ENCODE results near the gene EBLN2.
A peak's percentile ranks its signal among the peaks of the same experiment; 100 is the strongest.
"Not testable (repeated sequence)": the region's sequence is repeated elsewhere in the genome, so short reads cannot be mapped to it uniquely, and the experiment has no call there.

The EBLN2 gene

DNA sequence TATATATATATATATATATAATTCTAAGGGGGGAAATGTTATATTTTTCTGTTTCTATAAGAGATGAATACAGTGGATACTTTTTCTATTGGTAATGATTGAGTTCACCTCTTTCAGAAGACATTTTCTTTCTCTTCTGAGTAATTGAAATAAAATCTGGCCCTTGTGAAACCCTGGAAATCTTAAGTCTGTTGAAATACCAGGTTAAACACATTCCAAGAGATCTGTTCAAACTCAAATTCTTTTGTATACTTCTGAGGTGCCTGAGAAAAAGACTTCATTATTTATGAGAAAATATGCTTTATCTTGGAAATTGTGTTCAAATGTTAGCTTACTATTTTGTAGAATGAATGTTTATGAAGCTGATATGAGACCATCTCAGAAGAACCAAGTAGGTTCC is 4.8 kb downstream of the EBLN2 start:
- DNase-seq = not testable (repeated sequence)

DNA sequence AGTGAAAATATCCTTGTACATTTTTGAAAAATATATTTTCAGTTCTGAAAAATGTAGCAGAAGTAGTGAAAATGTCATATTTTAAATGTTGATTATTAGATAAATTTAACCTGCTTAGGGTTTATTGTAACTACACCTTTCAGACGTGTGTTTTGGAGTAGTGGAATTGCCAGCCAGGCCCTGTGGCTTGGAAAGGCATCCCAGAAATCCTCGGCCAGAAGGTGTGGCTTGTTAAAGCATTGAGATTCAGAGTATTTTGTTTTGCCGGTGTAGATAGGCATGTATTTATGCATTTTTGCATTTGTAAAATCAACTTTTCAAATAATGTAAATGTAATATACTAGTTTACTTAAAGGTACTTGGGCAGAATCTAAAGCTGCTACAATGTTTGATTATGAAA is 7.0 kb downstream of the EBLN2 start:
- DNase-seq = no peak

DNA sequence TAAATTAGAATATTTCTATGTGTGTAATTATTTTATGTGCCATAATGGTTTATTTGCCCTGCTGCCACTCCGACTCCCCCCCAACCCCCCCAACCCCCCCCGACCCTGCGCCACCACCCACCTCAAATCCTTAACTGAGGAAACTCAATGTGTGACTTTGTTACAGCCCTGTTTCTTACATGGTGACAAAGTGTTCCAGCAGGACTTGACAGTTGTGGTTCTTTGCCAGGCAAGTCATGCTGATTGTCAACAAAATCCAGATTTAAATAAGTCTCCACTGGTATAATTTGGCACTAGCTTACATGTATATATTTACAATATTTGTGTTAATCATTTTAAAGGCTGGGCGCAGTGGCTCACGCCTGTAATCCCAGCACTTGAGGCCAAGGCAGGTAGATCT is 7.7 kb downstream of the EBLN2 start:
- no peak for DNase-seq

- no peak for DNase-seq
Observed at GRCh38 chr3:73069775-73070444, 8.5 kb downstream of the EBLN2 start.

- DNase-seq = no peak
Observed at GRCh38 chr3:73070675-73071575, 9.5 kb downstream of the EBLN2 start.

DNA sequence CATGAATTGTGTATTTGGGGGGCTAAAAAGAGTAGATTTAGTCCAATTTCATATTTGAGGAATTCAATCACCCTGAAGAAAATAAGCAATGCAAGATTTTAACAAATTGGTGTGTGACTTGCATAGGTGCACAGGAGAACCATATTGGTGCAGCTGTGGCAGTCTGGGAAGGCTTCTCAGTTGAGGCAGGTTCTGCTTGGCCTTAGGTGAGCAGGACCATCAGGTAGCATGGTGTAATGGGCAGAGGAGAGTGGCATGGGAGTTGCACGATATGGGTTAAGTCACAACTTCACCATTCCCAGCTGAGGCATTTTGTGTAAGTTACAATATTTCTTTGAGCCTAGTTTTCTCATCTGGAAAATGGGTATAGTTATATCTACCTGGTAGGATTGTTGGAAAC is 10.5 kb downstream of the EBLN2 start:
- DNase-seq = no peak

DNA sequence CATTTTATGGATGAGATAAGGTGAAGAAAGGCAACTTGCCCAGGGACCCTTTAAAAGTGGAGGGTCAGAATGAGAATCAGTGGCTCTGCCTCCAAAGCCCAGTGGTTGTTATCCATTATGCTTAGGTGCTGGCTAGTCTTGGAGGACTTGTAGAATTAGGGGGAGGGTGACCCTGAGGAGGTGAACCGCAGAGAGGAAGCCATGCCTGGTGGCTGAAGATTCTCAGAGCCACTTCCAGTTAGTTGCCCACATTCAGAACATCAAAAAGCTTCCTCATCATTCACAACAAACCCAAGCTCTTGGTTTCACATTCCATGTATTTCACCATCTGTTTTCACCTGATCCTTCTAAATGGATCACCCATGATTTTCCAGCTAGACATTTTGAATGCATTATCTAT is 11.2 kb downstream of the EBLN2 start:
- DNase-seq = no peak

GRCh38 chr3:73073091-73073707 is 11.7 kb downstream of the EBLN2 start:
- no peak for DNase-seq

DNA sequence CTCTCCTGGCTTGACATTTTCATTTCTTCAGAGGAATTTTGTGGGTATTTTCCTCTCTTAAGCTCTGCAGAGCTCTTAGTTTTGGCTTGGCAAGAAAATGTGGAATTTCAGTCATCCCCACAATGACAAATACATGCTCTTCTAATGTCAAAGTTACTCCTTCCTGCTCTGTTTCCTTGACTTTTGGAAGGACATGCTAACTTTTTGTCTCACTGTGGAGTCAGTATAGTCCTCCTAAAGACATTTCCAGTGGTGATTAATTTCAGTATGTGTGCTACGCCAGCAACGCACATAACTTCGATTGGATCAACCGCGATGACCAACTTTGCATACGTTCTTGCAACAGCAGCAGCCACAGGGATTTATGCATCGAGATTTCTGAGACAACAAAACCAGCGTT is 13.3 kb downstream of the EBLN2 start:
- no peak for DNase-seq

GRCh38 chr3:73080216-73080966 is 18.9 kb downstream of the EBLN2 start:
- no peak for DNase-seq

DNA sequence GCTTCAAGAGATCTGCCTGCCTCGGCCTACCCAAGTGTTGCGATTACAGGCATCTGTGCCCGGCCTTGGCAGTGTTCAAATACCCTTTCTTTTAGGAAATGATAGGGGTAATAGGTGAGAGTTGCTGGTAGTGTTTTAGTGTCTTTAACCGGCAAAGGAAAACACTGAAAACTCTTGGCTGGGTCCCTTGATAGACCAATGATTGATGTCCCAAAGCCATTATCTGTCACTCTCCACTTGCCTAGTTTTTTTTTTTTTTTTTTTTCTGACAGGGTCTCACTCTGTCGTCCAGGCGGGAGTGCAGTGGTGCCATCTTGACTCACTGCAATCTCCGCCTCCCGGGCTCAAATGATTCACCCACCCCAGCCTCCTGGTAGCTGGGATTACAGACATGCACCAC is 19.7 kb downstream of the EBLN2 start:
- no peak for DNase-seq

- DNase-seq = no peak
Observed at GRCh38 chr3:73084170-73084569, 22.7 kb downstream of the EBLN2 start.

DNA sequence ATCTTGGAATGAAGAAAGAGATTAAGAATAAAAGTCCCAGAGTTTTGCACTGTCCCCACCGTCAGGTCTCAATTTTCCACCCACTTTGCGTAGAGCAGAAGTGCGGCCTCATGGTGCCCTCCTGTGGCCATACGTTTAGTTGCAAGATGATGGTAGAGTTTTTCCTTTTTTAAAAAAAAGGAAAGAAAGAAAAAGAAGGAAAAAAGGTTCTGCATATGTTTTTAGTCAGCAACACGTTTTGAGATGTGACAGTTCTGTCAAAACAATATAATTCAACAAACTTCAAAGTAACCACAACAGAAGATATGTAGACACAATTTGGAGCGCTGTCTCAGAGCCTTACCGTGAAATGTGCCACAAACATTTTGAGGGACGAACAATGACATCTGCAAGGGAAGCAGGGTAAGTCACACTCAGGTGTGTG is 24.6 kb downstream of the EBLN2 start:
- no peak for DNase-seq

GRCh38 chr3:73094129-73094528 is 32.7 kb downstream of the EBLN2 start:
- DNase-seq = no peak

GRCh38 chr3:73094951-73095350 is 33.5 kb downstream of the EBLN2 start:
- DNase-seq = peak; percentile 45

- no peak for DNase-seq
Observed at GRCh38 chr3:73096169-73096568, 34.7 kb downstream of the EBLN2 start.

DNA sequence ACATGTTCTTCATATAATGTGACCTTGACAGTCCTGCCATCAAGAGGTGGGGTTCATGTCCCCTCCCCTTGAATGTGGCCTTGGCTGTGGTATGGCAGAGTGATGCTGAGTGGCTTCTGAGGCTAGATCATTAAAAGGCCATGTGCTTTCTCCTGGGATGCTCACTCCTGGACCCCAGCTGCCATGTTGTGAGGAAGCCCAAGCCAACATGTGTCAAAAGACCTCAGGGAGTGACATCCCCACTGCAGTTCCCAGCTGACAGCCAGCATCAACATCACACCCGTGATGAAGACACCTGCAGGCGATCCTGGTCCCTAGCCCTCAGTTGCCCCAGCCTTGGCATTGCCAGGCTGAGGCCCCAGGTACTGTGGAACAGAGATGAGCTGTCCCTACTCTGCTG is 36.6 kb downstream of the EBLN2 start:
- DNase-seq = no peak

DNA sequence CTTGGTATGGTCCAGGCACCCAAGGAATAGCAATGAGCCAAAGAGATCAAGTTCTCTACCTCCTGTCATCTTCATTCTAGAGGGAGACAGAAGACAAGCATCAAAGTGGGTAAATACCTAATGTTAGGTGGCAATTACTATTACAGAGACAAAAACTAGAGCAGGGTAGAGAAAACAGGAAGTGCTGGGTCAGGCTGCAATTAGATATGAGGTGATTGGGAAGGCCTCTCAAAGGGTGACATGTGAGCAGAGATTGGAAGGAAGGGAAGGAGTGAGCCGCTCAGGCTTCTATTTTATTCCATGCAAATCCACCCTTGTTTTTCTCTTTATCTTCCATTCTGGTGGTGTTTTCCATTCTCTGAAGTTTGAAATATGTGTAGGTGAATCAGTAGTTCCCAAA is 37.4 kb downstream of the EBLN2 start:
- DNase-seq = no peak

DNA sequence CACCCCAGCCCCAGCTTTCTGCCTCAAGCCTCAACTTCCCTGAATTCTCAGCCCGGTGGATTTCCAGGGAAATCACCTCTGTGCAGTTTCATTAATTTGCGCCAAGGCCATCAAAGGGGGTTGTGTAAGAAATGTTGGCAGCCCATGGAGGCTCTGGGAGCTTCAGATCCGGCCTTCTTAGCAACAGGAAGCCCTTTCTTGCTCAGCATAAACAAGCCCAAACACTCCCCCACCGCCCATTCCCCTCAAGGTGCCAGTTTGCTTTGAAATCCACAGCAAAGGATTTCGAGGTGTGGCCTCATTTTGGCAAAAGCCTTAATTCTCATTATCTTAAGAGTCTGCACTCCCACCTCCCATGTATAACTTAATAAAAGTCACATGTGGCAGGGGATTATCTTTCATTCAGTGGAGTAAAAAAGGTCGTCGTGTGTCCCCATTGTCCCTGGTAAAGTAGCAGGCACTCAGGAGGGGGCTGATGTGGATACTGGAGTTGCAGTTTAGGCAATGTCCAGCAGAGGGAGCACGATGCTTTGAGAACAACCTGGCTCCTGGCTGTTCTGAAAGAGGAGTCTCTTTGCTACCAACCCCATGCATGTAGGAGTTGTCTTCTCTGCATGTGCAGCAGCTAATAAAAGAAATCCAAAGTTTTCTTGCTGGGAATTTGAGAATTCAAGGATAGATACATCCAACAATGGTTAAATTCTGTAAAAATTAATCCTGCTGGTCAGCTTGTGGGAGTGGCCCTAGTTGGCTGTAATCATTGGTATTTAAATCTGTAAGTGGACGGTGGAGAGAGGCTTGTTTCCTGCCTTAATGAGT is 39.5 kb downstream of the EBLN2 start:
- peak; percentile 63 for DNase-seq

- no peak for DNase-seq
Observed at GRCh38 chr3:73101881-73102280, 40.4 kb downstream of the EBLN2 start.

DNA sequence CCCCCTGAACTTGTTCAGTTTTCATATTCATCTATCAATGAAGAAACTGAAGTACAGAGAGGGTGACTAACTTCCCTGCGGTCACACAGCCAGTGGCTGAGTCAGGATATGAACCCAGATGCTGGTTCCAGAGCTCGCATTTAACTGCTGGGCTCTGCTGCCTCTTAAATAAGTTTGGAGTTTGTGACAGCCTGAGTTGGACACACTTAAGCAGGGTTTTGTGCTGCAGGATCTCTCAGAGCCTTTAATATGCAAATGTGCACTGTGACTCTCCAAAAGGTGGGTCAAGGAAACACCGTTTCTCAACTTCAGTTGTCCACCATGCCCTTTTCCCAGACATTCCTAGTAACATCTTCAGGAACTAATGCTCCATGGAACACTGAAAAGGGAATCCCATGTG is 45.8 kb downstream of the EBLN2 start:
- DNase-seq = no peak

- no peak for DNase-seq
Observed at GRCh38 chr3:73107676-73108187, 46.3 kb downstream of the EBLN2 start.
